OCI-LY7 (cell line): Measurements from ENCODE around the gene XIRP2. TPM values are rescaled to one million over a fixed set of nuclear protein-coding genes. Genes with fewer than 3 reads are reported as not detected.

Experiments used
- BruUV-seq: library from RNA; stranded (reverse); fragments of 400-500 nt; replicated peaks from 2 replicates; lab custom pipeline; 2021; lab: Mats Ljungman, UMichigan
- CTCF ChIA-PET: fragments of 300-600 bp; sonication (Branson Sonifier 250); formaldehyde crosslinking; loops from one replicate; lab custom pipeline; 2022; ENCODE audit warnings: antibody characterized with exemption; ENCODE audit not compliant: unreplicated experiment; lab: Charles Lee
- POLR2A ChIA-PET: fragments of 300-600 bp; sonication (Branson Sonifier 250); formaldehyde crosslinking; loops from one replicate; lab custom pipeline; 2022; ENCODE audit warnings: antibody characterized with exemption; lab: Charles Lee
- DNase-seq: peaks from one replicate; pipeline ENCODE4 v3.0.0-alpha.2; 2015; ENCODE audit warnings: low spot score
- H2AFZ ChIP-seq: fragments of 200-600 bp; sonication (generic), shearing (Covaris generic); 2 replicates; pipeline ENCODE4 v1.6.1; 2014; ENCODE audit warnings: mild to moderate bottlenecking, antibody characterized with exemption, low read length, moderate library complexity
- H3K27ac ChIP-seq: fragments of 200-600 bp; sonication (generic); 2 replicates; pipeline ENCODE4 v1.5.1; 2014; ENCODE audit warnings: mixed run types, low read depth, mild to moderate bottlenecking, moderate library complexity, low read length, inconsistent platforms; ENCODE audit not compliant: poor library complexity, severe bottlenecking
- H3K36me3 ChIP-seq: fragments of 200-600 bp; sonication (generic); 2 replicates; pipeline ENCODE4 v1.6.1; 2014; ENCODE audit warnings: mild to moderate bottlenecking, antibody characterized with exemption, low read length, moderate library complexity, mixed read lengths; ENCODE audit not compliant: insufficient read depth
- H3K4me1 ChIP-seq: fragments of 200-600 bp; sonication (generic); 2 replicates; pipeline ENCODE4 v1.5.1; 2014; ENCODE audit warnings: mild to moderate bottlenecking, low read length; ENCODE audit not compliant: insufficient read depth, poor library complexity, severe bottlenecking
- H3K4me2 ChIP-seq: fragments of 200-600 bp; sonication (generic); 2 replicates; pipeline ENCODE4 v1.6.1; 2014; ENCODE audit warnings: mild to moderate bottlenecking, low read length
- H3K4me3 ChIP-seq: fragments of 200-600 bp; sonication (generic); 2 replicates; pipeline ENCODE4 v1.5.1; 2014; ENCODE audit warnings: mild to moderate bottlenecking, low read depth, low read length; ENCODE audit not compliant: poor library complexity, severe bottlenecking
- H3K79me2 ChIP-seq: fragments of 200-600 bp; sonication (generic); 2 replicates; pipeline ENCODE4 v1.6.1; 2016; ENCODE audit warnings: low read depth, mild to moderate bottlenecking, low read length, moderate library complexity, mixed read lengths; ENCODE audit not compliant: insufficient read depth
- H3K9me2 ChIP-seq: fragments of 200-600 bp; sonication (generic); 2 replicates; pipeline ENCODE4 v1.6.1; 2016; ENCODE audit warnings: mild to moderate bottlenecking, low read length, mixed read lengths; ENCODE audit not compliant: insufficient read depth
- H3K9me3 ChIP-seq: fragments of 200-600 bp; sonication (generic); 2 replicates; pipeline ENCODE4 v1.6.1; 2014; ENCODE audit warnings: mild to moderate bottlenecking, mixed run types, low read length, mixed read lengths
- H4K20me1 ChIP-seq: fragments of 200-600 bp; sonication (generic); 2 replicates; pipeline ENCODE4 v1.6.1; 2014; ENCODE audit warnings: mild to moderate bottlenecking, antibody characterized with exemption, low read length, moderate library complexity, mixed read lengths; ENCODE audit not compliant: insufficient read depth
- CTCF ChIP-seq: fragments of 200-600 bp; sonication (generic); conservative IDR thresholded peaks from 2 replicates; pipeline ENCODE4 v1.5.1; 2014; ENCODE audit warnings: mild to moderate bottlenecking, antibody characterized with exemption, low read length, moderate library complexity, mixed read lengths
- EZH2phosphoT487 ChIP-seq: fragments of 200-600 bp; sonication (generic); IDR thresholded peaks from 2 replicates; pipeline ENCODE4 v1.6.1; 2018; ENCODE audit warnings: low read depth, borderline replicate concordance, mild to moderate bottlenecking, mixed run types, antibody characterized with exemption, low read length, moderate library complexity, mixed read lengths
- intact Hi-C: fragments of 100-400 bp; cut with micrococcal nuclease; formaldehyde crosslinking; loops from one replicate; pipeline ENCODE4 v1.10.0; 2022; ENCODE audit not compliant: unreplicated experiment
- total RNA-seq, 2 experiments: library from RNA; depleted of rRNA in 1 of 2; stranded (reverse); fragments of >200 nt in 1 of 2; shearing (Covaris generic) in 1 of 2; gene quantifications; 2 replicates each; pipeline ENCODE4 v1.2.3, GENCODE V29; 2014 to 2022

Gene XIRP2
- total RNA-seq, 2 experiments from 2014 or later = not detected

GRCh38 chr2:166958986-166959481 is 70.8 kb downstream of the XIRP2 start:
- TF ChIP-seq EZH2phosphoT487 (no peak), CTCF (no peak)
- Histone ChIP-seq H3K36me3 (no peaks in the 10 kb centered on the region), H2AFZ (no peak overlapping the region), H3K4me2 (no peak overlapping the region), H3K27ac (no peak overlapping the region), H3K9me2 (no peaks in the 10 kb centered on the region), H3K4me1 (no peaks in the 10 kb centered on the region), H3K79me2 (no peaks in the 10 kb centered on the region), H4K20me1 (no peaks in the 10 kb centered on the region), H3K4me3 (no peak overlapping the region), H3K9me3 (no peaks in the 10 kb centered on the region)
- no peak for DNase-seq
- CTCF ChIA-PET = no interaction called here
- POLR2A ChIA-PET = no interaction called here
- no TSS peak for BruUV-seq
- intact Hi-C loops = no loop called here

- H3K4me1 ChIP-seq = no peaks in the 10 kb centered on the region
- H3K9me3 ChIP-seq = no peaks in the 10 kb centered on the region
- ChIA-PET CTCF (no interaction called here), POLR2A (no interaction called here)
- H3K27ac ChIP-seq = no peak overlapping the region
- H2AFZ ChIP-seq = no peak overlapping the region
- no TSS peak for BruUV-seq
- H3K4me2 ChIP-seq = no peak overlapping the region
- no peaks in the 10 kb centered on the region for H3K79me2 ChIP-seq
- H4K20me1 ChIP-seq = no peaks in the 10 kb centered on the region
- no peaks in the 10 kb centered on the region for H3K9me2 ChIP-seq
- DNase-seq = no peak
- no peak for TF ChIP-seq EZH2phosphoT487
- no peak for TF ChIP-seq CTCF
- intact Hi-C loops = no loop called here
- no peaks in the 10 kb centered on the region for H3K36me3 ChIP-seq
- H3K4me3 ChIP-seq = no peak overlapping the region
Measured at GRCh38 chr2:166959556-166959955, 71.3 kb downstream of the XIRP2 start.

- no peak for DNase-seq
- H3K4me2 ChIP-seq = no peak overlapping the region
- POLR2A ChIA-PET = interaction anchor here (0.7 kb wide), 1 partner anchor 11 kb away, joined by 3 read pairs; no protein-coding TSS in a partner anchor
- no peaks in the 10 kb centered on the region for H3K36me3 ChIP-seq
- H3K4me1 ChIP-seq = no peaks in the 10 kb centered on the region
- H3K9me3 ChIP-seq = no peaks in the 10 kb centered on the region
- H2AFZ ChIP-seq = no peak overlapping the region
- no peaks in the 10 kb centered on the region for H4K20me1 ChIP-seq
- TF ChIP-seq EZH2phosphoT487 = no peak
- TF ChIP-seq CTCF = no peak
- intact Hi-C loops = no loop called here
- no peaks in the 10 kb centered on the region for H3K79me2 ChIP-seq
- H3K27ac ChIP-seq = no peak overlapping the region
- CTCF ChIA-PET = no interaction called here
- H3K4me3 ChIP-seq = no peak overlapping the region
- BruUV-seq = no TSS peak
- H3K9me2 ChIP-seq = no peaks in the 10 kb centered on the region
Measured at GRCh38 chr2:166960702-166961270, 72.5 kb downstream of the XIRP2 start.
